COR-L47 (cell line): ENCODE data around the gene C11orf68.
A peak's percentile ranks its signal among the peaks of the same experiment; 100 is the strongest.
"Not testable (repeated sequence)": the region's sequence is repeated elsewhere in the genome, so short reads cannot be mapped to it uniquely, and the experiment has no call there.

ENCODE experiments used
- DNase-seq: peaks from one replicate; lab custom pipeline; 2025; lab: John Stamatoyannopoulos, UW

C11orf68 gene

DNA sequence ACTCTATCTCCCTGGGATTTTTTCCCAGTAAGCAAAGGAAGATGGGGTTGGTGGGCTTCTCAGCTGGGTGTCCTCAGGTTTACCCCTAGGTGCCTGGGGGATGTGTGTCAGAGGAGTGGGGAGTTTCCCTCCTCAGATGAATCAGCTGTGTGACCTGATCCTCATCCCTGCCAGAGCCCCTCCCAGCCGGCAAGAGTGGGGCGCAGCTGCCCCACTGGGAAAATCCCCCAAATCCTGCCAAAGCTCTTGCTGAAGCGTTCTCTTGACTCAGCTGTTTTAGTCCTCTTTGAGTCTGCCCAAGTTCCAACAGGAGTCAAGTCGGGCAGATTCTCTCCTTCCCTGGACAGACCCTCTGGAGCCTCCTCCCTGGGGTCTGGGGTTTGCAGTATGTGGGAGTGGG lies 6.0 kb downstream of the C11orf68 start:
- DNase-seq = no peak

DNA sequence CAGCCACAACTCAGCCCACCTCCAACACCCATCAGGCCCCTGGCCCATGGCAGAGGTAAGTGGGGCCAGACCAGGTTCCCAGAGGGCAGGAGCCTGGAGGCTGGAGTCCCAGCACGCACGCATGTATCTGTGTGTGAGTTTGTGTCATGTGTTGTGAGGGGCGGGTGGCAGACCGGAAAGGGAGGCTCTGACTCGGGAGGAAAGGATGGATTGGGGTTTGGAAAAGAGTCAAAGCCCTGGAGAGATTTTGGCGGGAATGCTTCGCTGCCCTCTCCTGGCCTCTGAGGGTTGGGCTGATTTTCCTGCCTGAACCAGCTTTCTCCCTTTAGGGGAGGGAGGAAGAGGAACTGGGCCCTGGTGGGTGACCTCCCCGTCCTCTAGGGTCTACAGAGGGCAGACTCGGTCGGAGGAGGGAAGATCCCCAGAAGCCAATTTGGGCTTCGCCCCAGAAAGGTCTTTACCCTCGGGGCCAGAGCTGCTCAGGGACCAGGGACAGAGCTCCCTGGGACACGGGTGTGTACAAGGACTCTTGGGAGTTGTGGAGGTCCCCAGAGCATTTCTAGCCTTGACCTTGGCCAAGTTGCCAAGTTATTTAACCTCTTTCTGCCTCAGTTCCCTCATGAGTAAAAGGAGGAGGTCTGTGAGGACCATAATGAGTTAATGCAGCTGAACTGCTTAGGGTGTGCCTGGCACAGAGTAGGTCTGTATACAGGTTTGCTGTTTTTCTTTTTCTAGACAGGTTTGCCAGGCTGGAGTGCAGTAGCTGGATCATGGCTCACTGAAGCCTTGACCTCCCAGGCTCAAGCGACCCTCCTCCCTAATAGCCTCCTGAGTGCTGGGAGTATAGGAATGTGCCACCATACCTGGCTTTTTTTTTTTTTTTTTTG lies 6.9 kb downstream of the C11orf68 start:
- peak; percentile 72 for DNase-seq

DNA sequence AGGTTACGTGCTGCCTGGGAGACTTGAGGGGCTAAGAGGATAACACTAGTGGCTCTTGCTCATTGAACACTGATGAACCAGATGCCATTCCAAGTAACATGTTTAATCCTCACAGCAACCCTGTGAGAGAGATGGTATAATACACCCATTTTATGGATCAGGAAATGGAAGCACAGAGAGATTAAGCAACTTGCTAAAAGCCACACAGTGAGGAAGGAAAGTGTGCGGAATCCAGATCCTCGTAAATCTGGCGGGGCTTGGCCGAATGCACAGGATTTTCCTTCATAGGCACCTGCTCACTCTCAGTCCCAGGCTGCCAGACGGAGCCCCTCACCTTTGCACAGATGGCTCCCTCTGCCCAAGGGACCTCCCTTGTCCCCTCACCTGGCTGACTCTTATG lies 11.0 kb downstream of the C11orf68 start:
- DNase-seq = no peak

DNA sequence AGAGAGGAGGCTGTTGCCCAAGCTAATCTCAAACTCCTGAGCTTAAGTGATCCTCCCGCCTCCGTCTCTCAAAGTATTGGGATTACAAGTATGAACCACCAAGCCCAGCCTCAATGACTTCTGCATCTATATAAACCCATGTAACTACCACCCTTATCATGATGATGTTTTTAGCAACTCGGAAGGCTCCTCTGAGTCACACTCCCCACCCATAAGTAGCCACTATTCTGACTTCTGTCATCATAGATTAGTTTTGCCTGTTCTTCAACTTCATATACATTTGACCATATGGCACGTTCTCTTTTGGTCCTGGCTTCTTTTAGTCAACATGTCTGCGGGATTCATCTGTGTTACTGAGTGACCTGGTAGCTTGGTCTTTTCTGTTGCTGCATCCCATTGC lies 12.3 kb downstream of the C11orf68 start:
- DNase-seq = no peak

DNA sequence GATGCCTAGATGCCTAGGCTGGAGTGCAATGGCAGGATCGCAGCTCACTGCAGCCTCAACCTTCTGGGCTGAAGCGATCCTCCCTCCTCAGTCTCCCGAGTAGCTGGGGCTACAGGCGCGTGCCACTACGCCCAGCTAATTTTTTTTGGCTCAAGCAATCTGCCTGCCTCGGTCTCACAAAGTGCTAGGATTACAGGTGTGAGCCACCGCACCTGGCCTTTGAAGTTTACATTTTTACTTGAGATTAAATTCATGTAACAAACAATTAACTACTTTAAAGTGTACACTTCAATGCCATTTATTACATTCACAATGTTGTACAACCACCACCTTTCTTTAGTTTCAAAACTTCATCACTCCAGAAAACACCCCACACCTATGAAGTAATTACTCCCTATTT lies 15.1 kb downstream of the C11orf68 start:
- DNase-seq = no peak

DNA sequence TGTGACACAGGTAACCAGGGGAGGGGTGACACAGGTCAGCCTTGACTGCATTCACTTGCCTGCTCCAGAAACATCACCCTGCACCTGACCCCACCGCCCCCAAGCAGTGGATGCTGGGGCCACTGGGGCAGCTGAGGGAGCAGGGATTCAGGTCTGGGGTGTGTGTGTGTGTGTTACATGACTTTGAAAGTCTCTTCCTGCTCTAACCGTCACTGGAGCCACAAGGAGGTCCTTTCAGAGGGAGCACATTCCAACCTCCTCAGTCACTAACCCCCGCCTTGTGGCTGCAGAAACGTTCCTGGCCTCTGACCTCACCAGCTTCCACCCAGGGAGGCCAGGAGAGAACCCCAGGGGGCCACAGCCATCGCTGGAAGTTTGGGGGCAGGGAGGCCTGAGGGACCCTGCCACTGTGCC lies 15.8 kb downstream of the C11orf68 start:
- DNase-seq = no peak

DNA sequence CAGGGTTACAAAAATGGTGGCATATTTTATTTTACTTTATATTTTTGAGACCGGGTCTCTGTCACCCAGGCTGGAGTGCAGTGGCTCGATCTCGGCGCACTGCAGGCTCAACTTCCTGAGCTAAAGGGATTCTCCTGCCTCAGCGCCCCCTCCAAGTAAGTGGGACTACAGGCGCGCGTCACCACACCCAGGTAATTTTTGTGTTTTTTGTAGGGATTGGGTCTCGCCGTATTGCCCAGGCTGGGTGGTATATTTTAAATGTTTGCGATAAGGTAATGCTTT lies 18.0 kb downstream of the C11orf68 start:
- no peak for DNase-seq

DNA sequence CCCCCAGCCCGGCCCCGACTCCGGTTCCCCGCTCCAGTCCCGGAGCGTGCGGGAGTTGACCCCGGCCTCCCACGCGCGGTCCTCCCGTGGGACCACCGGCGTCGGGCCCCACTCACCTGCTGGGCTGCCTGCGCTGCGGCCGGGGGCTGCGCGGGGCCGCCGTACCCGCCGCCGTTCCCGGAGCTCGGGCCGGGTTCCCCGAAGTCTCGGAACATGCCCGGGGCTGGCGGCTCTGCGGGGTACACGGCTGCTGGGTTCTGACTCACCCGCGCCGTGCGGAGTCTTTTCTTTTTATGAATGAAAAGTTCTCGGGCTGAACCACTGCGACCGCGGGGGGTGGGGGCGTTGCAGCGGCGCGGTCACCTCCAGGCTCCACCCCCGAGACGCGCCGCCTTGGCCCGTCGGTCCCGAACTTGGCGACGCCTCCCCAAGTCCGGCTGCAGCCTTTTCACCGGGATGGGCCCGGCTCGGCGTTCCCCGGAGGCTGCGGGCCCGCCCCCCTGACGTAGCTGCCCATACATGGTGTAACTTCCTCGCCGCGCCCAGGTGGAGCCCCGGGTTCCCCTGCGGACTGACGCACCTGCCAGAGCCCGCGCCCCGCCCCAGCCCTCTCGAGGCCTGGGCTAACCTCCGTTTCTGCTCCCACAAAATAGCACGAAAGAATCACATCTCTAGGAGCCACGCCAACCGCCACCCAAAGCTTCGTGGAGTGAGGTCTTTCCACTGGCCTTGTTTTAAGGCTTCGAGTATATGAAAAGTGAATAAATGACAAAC lies 18.6 kb downstream of the C11orf68 start, which contains the start of gene FOSL1:
Gene FOSL1, minus strand, starts transcription at position 264 of the 774 bp plus-strand sequence. Its CDS starts 49 bp downstream, at position 215.
- peak; percentile 71 for DNase-seq

DNA sequence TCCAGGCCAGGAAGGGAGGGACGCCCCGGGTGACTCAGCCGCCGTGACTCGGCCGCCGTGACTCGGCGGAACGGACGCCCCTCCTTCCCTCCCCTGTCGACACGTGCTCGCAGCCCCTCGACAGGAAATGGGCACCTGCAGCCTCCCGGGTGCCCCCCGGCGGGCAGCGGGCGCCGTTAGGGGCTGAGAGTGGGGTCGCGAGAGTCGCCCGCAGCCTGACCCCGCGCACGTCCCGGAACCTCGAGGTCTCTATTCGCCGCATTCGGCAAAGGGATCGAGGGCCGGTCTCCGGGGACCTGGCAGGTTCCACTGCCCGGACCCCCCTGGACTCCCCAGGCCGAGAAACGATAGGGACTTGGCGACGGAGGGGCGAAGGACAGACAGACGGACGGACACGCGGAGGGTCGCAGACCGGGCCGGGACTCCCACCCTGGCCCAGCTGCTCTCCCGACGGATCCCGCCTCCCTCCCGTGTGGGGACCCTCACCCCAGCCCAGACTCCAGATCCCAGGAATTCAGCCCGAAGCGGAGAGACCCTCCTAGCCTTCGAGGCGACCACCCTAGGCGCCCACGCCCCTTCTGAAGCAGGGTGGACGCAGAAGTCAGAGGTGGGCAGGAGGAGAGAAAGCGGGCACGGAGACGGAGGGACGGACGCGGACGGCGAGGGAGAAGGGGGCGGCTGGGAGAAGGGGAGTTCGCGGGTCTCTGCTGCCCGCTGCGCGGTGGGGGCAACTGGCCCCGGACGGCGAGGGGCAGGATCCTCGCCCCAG lies 19.3 kb downstream of the C11orf68 start:
- DNase-seq = no peak

DNA sequence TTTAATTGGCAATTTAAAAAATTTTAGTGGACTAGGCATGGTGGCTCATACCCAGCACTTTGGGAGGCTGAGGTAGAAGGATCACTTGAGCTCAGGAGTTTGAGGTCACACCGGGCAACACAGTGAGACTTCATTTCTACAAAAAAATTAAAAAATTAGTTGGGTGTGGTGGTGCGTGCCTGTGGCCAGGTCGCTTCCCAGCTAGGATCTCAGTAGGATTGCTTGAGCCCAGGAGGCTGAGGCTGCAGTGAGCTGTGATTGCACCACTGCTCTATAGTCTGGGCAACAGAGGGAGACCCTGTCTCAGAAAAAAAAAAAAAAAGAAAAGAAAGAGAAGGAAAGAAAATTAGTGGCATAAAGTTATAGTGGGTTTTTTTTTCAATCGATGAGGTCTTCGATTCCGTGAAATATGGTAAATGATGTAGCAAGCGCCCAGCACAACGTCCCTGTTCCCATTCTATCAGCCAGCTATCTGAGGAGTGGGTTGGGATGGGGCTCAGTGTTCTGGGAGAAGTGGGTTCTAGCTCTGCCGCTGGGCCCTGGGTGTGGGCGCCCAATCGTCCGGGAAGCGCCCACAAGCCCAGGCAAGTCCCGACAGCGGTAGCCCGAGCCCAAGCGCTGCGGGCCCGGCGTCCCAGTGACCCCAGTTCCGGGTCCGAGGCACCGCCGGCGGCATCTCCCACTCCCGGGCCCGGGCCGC lies 20.1 kb downstream of the C11orf68 start:
- no peak for DNase-seq

DNA sequence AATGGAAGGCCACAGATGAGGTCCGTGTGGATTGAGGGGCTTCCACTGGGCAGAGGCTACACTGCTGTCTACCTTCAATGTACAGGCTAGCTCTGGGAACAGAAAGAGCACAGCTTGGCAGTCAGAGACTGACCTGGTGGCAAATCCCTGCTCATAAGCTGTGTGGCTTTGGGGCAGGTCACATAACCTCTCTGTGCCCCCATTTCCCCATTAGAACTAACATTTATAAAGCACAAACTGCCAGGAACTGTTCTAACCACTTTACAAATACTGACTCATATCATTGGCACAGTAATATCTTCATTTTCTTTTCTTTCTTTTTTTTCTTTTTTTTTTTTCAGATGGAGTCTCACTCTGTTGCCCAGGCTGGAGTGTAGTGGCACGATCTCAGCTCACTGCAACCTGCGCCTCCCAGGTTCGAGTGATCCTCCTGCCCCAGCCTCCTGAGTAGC lies 21.8 kb downstream of the C11orf68 start:
- DNase-seq = no peak

DNA sequence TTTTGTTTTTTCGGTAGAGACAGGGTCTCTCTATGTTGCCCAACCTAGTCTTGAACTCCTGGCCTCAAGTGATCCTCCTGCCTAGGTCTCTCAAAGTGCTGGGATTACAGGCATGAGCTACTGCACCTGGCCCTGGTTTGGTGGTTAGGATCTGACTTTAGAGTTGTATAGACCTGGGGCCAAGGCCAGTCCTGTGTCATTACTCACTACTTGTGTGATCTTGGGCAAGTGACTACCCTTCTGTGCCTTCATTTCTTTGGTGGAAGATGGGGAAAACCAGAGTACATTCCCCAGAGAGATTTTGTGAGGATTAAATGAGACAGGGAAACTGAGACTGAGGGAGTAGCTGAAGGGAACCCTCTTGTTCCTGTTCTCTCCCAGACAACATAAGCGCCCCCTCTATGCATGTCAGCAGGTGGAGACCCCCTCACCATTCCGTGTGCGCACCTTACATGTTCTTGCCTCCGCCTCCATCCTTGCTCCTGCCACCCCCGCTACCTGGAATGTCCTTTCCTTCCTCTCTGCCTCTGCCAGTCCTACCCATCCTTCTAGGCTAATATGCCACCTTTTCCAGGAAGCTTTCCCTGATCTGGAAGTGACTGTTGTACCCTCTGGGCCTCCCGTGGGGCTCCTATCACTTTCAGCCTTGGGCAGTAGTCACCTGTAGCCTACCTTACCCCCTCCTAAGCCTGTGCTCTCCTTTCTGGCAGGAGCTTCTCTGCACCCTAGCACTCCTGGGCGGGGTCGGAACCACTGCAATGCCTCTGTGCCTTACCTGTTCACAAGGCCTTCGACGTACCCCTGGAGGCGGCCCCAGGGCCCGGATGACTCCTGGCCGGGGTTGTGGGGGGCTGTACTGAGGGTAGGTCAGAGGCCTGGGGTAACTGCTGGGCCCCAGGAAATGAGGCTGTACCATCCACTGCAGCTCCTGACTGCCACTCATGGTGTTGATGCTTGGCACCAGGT lies 22.5 kb downstream of the C11orf68 start:
- no peak for DNase-seq

DNA sequence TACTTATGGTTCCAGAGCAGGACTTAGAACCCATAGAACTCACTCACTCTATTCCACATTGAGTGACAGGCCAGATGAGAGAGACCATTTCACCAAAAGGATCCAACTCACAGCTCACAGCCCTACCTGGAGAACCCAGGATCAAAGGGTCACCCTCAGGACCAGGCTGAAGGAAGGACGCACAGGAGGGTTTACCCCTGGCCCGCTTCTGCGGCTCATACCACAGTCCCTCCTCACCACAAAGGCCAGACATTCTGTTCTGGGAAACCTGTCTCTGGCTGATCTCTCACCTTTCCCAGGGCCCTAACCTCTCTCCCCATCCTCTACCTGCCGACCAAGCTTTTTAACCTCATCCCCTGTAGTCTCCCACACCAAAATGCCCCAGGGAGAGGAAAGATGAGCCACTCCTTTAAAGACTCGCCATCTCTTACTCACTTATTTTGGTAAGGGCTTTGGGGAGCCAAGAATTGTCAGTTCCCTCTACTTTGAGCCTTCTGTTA lies 23.3 kb downstream of the C11orf68 start:
- no peak for DNase-seq

DNA sequence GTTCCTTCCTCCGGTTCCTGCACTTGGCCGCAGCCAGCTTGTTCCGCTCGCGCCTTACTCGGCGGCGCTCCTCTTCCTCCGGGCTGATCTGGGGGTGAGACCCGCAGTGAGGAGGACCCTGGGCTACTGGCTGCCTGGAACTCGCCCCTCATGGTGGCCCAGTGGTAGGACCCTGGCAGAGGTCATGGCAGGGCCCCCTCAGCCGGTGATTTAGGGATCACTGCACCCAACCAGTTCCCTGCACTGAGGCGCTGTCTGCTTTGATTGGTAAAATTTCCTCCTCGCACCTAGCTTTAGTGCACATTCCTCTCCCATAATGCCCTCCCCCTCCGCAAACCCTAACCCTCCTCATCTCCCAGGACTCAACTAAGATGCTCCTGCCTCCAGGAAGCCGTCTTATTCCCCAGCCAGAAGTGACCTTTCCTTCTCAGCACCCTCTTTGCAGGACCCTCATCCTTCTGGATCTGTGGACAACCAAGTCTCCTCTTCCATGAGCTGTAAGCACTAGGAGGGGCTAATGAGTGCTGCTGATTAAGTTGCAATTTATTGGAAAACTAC lies 24.7 kb downstream of the C11orf68 start:
- no peak for DNase-seq

DNA sequence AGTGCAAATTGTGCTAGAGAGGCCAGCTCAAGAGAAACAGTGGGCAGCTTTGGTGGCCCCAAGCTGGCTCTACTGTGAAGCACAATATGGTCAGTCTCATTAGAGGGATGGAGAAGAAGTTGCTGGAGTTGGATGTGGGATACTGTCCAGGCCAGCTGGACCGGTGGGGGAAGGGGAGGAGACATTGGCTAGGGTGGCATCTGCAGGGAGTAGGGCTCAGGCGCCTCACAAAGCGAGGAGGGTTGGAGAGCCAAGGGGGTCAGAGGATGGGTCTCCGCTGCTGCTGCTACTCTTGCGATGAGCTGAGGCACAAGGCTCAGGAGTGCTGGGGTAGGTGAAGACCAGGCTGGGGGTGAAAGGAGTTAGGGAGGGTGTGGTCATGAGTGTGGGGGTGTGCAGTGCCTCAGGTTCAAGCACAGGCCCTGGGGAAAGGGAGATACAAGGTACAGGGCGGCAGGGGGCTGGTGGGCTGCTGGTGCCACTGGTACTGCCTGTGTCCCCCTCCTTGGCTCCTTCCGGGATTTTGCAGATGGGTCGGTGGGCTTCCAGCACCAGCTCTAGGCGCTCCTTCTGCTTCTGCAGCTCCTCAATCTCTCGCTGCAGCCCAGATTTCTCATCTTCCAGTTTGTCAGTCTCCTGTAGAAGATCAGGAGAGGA lies 26.1 kb downstream of the C11orf68 start:
- no peak for DNase-seq

DNA sequence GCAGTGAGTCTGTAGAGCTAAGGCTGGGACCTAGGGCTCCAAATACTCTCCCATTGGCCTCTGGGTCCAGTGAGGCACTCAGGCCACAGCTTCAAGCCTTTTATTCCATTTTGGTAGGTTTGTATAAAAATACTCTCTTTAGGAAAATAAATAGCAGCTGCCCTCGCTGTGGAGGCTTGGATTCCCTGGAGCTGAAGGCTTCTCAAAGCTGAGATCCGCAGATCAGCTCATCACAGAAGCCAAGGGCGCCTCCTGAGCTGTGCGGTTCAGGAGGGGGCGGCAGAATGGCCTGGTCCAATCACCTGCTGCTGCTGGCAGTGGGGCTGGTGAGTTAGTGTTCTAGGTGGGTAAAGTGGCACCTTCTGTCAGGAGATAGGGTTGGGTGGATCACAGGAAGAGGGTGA lies 26.7 kb downstream of the C11orf68 start:
- DNase-seq = not testable (repeated sequence)

DNA sequence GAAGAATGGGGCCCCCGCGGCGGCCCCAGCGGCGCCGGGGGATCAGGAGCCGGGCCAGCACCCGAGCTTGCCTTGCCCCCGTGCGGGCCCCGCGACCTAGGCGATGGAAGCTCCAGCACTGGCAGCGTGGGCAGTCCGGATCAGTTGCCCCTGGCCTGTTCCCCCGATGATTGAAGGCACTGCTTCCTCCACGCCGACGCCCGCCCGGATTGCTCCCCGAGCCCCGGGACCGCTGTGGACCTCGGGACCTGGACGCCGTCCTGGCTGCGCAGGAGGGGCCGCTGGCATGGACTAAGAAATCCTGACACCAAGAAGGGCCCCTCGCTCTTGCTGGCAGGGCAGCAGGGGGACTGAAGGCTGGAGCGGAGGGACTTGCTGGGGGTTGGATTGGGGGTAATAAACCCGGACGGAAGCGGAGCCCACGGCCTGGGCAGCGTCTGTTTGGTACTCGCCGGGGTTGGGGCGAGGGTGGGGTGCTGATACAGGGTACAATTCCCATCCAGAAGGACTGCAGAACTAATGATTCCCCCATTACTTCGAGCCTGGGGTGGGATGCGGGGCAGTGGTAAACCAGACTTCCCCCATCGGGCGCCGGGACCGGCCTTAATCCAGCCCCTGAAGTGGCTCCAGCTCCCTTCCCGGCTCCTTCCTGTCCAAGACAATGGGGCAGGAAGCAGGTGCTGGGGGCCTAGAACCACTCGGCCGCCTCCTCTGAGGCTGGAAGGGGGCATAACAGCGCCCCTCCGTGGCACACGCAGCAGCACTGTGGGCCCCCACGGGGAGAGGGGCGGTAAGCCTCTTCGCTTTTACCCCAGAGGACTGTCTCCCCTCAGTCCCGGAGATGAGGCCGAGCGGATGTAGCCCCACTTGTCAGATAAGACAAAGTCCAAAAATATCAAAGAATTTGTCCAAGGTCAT lies 27.4 kb downstream of the C11orf68 start:
- DNase-seq = peak; percentile 51
